WTC11 (cell line): Measurements from ENCODE around the gene NCOA1. TPM values are rescaled to one million over a fixed set of nuclear protein-coding genes. Genes with fewer than 3 reads are reported as not detected.

ENCODE experiments used
- ATAC-seq: fragments of 200-7000 bp; cut with Tn5 transposase; 2 replicates; pipeline ENCODE4 v1.10.0; 2021; ENCODE audit warnings: mild to moderate bottlenecking, moderate library complexity
- CTCF ChIA-PET: fragments of 300-600 bp; sonication (Branson Sonifier 250); formaldehyde crosslinking; loops from one replicate; lab custom pipeline; 2021; ENCODE audit warnings: antibody characterized with exemption; lab: Charles Lee
- POLR2A ChIA-PET: fragments of 350-600 bp; sonication (Branson Sonifier 250); formaldehyde crosslinking; loops from one replicate; lab custom pipeline; 2021; ENCODE audit warnings: antibody characterized with exemption; lab: Charles Lee
- DNase-seq: peaks from one replicate; pipeline ENCODE4 v3.0.0; 2021; ENCODE audit warnings: low spot score
- H3K27ac Mint-ChIP-seq: 2 replicates; pipeline ENCODE4 v1.8.0; 2021; ENCODE audit warnings: mixed read lengths
- H3K27me3 Mint-ChIP-seq: 2 replicates; pipeline ENCODE4 v1.8.0; 2021; ENCODE audit warnings: low read depth, mild to moderate bottlenecking, moderate library complexity, mixed read lengths
- H3K36me3 Mint-ChIP-seq: 2 replicates; pipeline ENCODE4 v1.8.0; 2021; ENCODE audit warnings: mixed read lengths
- H3K4me1 Mint-ChIP-seq: 2 replicates; pipeline ENCODE4 v1.8.0; 2022; ENCODE audit warnings: mixed read lengths
- H3K4me3 Mint-ChIP-seq: 2 replicates; pipeline ENCODE4 v1.8.0; 2021; ENCODE audit warnings: mild to moderate bottlenecking, moderate library complexity, mixed read lengths
- H3K9me3 Mint-ChIP-seq: 2 replicates; pipeline ENCODE4 v1.8.0; 2021; ENCODE audit warnings: mixed read lengths
- EMX1 ChIP-seq: fragments of 250-450 bp; sonication (Bioruptor Pico); IDR thresholded peaks from 2 replicates; pipeline ENCODE4 v1.8.0; 2021; ENCODE audit warnings: mild to moderate bottlenecking
- ETV6 ChIP-seq: sonication (generic); formaldehyde crosslinking; IDR thresholded peaks from 2 replicates; pipeline ENCODE4 v1.8.1; 2022; ENCODE audit warnings: mild to moderate bottlenecking, missing genetic modification reagents
- FOXK1 ChIP-seq: sonication (generic); formaldehyde crosslinking; IDR thresholded peaks from 2 replicates; pipeline ENCODE4 v1.8.0; 2022; ENCODE audit warnings: mild to moderate bottlenecking, moderate library complexity, missing genetic modification reagents
- MYBL2 ChIP-seq: sonication (generic); formaldehyde crosslinking; IDR thresholded peaks from 2 replicates; pipeline ENCODE4 v1.8.1; 2023; ENCODE audit warnings: mild to moderate bottlenecking, moderate library complexity, missing genetic modification reagents
- RELA ChIP-seq: sonication (generic); formaldehyde crosslinking; IDR thresholded peaks from 2 replicates; pipeline ENCODE4 v1.8.1; 2022; ENCODE audit warnings: missing genetic modification reagents, mild to moderate bottlenecking, borderline replicate concordance
- SMAD4 ChIP-seq: sonication (generic); formaldehyde crosslinking; IDR thresholded peaks from 2 replicates; pipeline ENCODE4 v1.8.0; 2022; ENCODE audit warnings: mild to moderate bottlenecking, missing genetic modification reagents
- SOX15 ChIP-seq: fragments of 250-450 bp; sonication (Bioruptor Pico); IDR thresholded peaks from 2 replicates; pipeline ENCODE4 v1.9.0; 2021; ENCODE audit warnings: mild to moderate bottlenecking
- ZNF219 ChIP-seq: sonication (generic); formaldehyde crosslinking; IDR thresholded peaks from 2 replicates; pipeline ENCODE4 v1.8.0; 2023; ENCODE audit warnings: missing genetic modification reagents, mild to moderate bottlenecking, borderline replicate concordance
- ZNF423 ChIP-seq: fragments of 250-450 bp; sonication (Bioruptor Pico); IDR thresholded peaks from 2 replicates; pipeline ENCODE4 v2.1.2; 2022; ENCODE audit warnings: mild to moderate bottlenecking, moderate library complexity
- total RNA-seq: library from RNA; stranded (reverse); gene quantifications from 3 replicates; pipeline ENCODE4 v1.2.3, GENCODE V29; 2021
- TF ChIP-seq, protein P1 (sequence below): fragments of 250-450 bp; sonication (Bioruptor Pico); IDR thresholded peaks from 2 replicates; pipeline ENCODE4 v2.1.2; 2022; ENCODE audit warnings: mild to moderate bottlenecking, moderate library complexity
- TF ChIP-seq, protein P2 (sequence below): sonication (generic); formaldehyde crosslinking; IDR thresholded peaks from 2 replicates; pipeline ENCODE4 v1.8.1; 2023; ENCODE audit warnings: mild to moderate bottlenecking, missing genetic modification reagents, moderate library complexity
- TF ChIP-seq, protein P3 (sequence below): sonication (generic); formaldehyde crosslinking; IDR thresholded peaks from 2 replicates; pipeline ENCODE4 v1.8.0; 2023; ENCODE audit warnings: mild to moderate bottlenecking, missing genetic modification reagents
- TF ChIP-seq, protein P4 (sequence below): fragments of 250-450 bp; sonication (Bioruptor Pico); IDR thresholded peaks from 2 replicates; pipeline ENCODE4 v1.9.0; 2021; ENCODE audit warnings: mild to moderate bottlenecking, borderline replicate concordance

NCOA1 gene
- total RNA-seq, 1 experiment from 2014 or later: 16.9 TPM

DNA sequence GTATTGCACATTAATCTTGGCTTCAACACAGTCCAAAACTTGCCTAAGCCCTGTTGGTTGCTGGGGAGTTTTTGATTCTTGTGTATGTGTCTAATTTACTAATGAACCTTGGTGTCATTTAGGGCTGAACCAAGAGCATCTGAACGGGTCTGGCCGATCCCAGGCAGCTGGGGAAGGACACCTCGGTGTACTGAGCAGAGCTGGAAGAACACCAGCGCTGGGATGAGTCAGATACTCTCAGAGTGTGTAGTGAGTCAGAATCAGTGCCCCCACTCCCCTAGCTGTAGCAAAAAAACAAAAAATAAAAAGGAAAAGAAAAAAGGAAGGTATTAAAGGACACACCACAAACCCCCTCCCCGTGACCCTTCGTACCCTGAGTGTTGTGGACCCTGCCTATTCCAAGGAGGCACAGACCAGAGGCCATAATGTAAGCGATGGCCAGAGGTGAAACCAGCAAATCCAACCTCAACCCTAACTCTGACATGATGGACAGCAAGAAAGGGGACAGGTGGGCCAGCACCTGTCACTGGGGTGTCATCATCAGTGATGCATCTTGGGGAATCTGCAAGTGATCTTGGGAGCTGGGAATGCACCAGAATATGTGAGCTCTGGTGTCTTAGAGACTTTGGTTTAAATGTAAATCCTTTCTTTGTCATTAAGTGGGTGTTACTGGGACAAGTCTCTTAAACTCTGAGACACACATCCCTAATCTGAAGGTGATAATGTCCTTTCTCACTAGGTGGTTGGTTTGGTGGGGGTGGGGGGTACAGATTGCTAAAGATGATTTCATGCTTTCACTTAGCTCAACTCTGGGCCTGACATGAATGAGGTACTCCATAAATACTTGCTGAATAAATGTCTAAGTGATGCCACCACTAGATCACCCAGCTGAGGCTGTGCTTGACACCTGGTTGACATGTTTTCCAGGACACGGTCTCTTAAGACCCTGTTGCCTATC, 34.2 kb upstream of the NCOA1 start:
- no peaks in the 10 kb centered on the region for H3K36me3 Mint-ChIP-seq
- POLR2A ChIA-PET: no interaction called here
- no peaks in the 10 kb centered on the region for H3K9me3 Mint-ChIP-seq
- no peak overlapping the region for H3K4me3 Mint-ChIP-seq
- no peak overlapping the region for H3K27ac Mint-ChIP-seq
- peaks cover 10% of the 10 kb centered on the region for H3K4me1 Mint-ChIP-seq
- ATAC-seq (no peak), DNase-seq (no peak)
- TF ChIP-seq ZNF219 (CRISPR knock-in tag) (no peak), MYBL2 (CRISPR knock-in tag) (no peak)
- TF ChIP-seq, protein P1, sequence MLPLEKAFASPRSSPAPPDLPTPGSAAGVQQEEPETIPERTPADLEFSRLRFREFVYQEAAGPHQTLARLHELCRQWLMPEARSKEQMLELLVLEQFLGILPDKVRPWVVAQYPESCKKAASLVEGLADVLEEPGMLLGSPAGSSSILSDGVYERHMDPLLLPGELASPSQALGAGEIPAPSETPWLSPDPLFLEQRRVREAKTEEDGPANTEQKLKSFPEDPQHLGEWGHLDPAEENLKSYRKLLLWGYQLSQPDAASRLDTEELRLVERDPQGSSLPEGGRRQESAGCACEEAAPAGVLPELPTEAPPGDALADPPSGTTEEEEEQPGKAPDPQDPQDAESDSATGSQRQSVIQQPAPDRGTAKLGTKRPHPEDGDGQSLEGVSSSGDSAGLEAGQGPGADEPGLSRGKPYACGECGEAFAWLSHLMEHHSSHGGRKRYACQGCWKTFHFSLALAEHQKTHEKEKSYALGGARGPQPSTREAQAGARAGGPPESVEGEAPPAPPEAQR (CRISPR knock-in tag): no peak
- TF ChIP-seq, protein P2, sequence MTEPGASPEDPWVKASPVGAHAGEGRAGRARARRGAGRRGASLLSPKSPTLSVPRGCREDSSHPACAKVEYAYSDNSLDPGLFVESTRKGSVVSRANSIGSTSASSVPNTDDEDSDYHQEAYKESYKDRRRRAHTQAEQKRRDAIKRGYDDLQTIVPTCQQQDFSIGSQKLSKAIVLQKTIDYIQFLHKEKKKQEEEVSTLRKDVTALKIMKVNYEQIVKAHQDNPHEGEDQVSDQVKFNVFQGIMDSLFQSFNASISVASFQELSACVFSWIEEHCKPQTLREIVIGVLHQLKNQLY (CRISPR knock-in tag): no peak
- CTCF ChIA-PET: interaction anchor here (0.9 kb wide), 1 partner anchor 38 kb away, joined by 3 read pairs; no protein-coding TSS in a partner anchor
- H3K27me3 Mint-ChIP-seq: peaks cover 5% of the 10 kb centered on the region; the same call in 1 of the 2 replicates

DNA sequence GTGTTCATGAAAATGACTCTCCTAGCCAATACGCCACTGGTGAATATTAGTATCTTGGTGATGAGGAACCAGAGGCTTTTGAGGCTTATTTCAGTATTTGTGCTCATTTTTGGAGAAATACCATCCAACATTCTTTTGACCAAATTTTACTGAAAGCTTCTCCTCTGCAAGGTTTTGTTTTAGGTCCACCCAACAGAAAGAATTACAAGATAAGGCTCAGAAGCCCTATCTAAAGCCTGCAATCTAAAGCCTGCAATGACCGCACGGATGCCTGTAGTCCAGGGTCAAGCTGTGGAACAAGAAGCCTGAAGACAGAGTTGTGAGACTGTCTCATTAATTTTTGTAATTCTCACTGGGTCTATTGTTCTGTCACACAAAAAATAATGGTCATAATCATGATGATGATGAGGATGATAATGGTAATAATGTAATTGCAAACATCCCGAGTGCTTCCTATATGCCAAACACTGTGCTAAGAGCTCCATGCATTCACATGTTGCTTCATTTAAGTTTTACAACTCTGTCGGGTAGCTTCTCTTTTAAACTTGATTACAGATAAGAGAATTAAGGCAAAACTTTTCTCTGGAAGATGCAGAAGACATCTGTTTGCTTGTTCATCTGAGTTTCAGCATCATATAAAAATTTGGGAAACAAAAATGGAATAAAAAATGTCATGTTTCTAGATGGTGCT, 33.2 kb upstream of the NCOA1 start:
- TF ChIP-seq, protein P3, sequence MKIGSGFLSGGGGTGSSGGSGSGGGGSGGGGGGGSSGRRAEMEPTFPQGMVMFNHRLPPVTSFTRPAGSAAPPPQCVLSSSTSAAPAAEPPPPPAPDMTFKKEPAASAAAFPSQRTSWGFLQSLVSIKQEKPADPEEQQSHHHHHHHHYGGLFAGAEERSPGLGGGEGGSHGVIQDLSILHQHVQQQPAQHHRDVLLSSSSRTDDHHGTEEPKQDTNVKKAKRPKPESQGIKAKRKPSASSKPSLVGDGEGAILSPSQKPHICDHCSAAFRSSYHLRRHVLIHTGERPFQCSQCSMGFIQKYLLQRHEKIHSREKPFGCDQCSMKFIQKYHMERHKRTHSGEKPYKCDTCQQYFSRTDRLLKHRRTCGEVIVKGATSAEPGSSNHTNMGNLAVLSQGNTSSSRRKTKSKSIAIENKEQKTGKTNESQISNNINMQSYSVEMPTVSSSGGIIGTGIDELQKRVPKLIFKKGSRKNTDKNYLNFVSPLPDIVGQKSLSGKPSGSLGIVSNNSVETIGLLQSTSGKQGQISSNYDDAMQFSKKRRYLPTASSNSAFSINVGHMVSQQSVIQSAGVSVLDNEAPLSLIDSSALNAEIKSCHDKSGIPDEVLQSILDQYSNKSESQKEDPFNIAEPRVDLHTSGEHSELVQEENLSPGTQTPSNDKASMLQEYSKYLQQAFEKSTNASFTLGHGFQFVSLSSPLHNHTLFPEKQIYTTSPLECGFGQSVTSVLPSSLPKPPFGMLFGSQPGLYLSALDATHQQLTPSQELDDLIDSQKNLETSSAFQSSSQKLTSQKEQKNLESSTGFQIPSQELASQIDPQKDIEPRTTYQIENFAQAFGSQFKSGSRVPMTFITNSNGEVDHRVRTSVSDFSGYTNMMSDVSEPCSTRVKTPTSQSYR (CRISPR knock-in tag): no peak
- TF ChIP-seq ZNF423 (CRISPR knock-in tag) (no peak), RELA (no peak), SOX15 (CRISPR knock-in tag) (no peak)
- TF ChIP-seq, all 79 proteins: peak for 0
- ATAC-seq (no peak), DNase-seq (no peak)
- ChIA-PET POLR2A (no interaction called here), CTCF (interaction anchor here (0.9 kb wide), 1 partner anchor 39 kb away, joined by 3 read pairs; no protein-coding TSS in a partner anchor)
- H3K4me3 Mint-ChIP-seq: no peak overlapping the region
- H3K27me3 Mint-ChIP-seq: peaks cover 5% of the 10 kb centered on the region
- peaks cover 13% of the 10 kb centered on the region for H3K4me1 Mint-ChIP-seq
- H3K9me3 Mint-ChIP-seq: no peaks in the 10 kb centered on the region
- H3K27ac Mint-ChIP-seq: no peak overlapping the region
- no peaks in the 10 kb centered on the region for H3K36me3 Mint-ChIP-seq

DNA sequence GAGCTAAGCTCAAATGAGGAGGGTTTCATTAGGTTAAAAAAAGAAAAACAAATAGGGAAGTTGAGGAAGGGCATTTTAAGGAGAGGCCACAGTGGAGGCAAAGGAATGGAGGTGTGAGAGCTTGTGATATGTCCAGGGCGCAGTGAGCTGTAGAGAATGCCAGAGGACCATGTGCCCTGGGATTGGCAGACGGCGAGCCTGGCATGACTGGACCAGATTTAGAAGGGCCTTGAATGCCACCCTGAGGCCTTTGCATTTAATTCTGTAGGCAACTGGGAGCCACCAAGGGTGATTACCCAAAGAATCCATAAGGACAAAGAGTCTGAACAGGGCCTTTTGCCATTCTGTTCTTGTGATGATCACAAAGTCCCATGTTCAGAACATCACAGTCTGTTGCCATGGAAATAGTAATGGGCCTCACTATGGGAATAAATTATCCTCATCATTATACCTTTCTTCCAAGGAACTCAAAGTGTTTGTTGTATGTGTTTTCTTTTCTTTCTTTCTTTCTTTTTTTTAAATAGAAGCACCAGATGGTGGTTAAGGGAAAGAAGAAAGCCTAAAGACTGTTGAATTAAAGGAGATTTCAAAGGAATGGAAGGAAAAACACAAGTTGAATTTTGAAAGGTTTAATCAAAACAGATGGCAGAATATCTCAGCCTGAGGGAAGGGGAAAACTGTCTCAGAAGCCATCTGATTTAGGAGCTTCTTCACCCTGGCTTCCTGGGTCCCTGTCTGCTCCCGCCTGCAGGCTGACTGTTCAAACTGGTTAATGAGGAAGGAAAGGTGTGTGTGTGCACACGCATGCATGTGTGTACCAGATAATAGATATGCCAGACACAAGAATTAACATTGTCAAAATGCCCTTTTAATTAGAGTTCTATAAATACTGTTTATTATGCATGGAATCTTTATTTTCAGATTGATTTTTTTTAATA, 31.6 kb upstream of the NCOA1 start:
- ChIA-PET POLR2A (no interaction called here), CTCF (interaction anchor here (0.6 to 0.7 kb wide), 3 partner anchors 179 to 671 kb away, joined by 4 read pairs; no protein-coding TSS in a partner anchor)
- H3K36me3 Mint-ChIP-seq: no peaks in the 10 kb centered on the region
- H3K4me3 Mint-ChIP-seq: no peak overlapping the region
- peaks cover 5% of the 10 kb centered on the region for H3K27me3 Mint-ChIP-seq
- TF ChIP-seq SMAD4 (no peak), EMX1 (CRISPR knock-in tag) (no peak), ETV6 (CRISPR knock-in tag) (no peak), FOXK1 (no peak)
- TF ChIP-seq, protein P4, sequence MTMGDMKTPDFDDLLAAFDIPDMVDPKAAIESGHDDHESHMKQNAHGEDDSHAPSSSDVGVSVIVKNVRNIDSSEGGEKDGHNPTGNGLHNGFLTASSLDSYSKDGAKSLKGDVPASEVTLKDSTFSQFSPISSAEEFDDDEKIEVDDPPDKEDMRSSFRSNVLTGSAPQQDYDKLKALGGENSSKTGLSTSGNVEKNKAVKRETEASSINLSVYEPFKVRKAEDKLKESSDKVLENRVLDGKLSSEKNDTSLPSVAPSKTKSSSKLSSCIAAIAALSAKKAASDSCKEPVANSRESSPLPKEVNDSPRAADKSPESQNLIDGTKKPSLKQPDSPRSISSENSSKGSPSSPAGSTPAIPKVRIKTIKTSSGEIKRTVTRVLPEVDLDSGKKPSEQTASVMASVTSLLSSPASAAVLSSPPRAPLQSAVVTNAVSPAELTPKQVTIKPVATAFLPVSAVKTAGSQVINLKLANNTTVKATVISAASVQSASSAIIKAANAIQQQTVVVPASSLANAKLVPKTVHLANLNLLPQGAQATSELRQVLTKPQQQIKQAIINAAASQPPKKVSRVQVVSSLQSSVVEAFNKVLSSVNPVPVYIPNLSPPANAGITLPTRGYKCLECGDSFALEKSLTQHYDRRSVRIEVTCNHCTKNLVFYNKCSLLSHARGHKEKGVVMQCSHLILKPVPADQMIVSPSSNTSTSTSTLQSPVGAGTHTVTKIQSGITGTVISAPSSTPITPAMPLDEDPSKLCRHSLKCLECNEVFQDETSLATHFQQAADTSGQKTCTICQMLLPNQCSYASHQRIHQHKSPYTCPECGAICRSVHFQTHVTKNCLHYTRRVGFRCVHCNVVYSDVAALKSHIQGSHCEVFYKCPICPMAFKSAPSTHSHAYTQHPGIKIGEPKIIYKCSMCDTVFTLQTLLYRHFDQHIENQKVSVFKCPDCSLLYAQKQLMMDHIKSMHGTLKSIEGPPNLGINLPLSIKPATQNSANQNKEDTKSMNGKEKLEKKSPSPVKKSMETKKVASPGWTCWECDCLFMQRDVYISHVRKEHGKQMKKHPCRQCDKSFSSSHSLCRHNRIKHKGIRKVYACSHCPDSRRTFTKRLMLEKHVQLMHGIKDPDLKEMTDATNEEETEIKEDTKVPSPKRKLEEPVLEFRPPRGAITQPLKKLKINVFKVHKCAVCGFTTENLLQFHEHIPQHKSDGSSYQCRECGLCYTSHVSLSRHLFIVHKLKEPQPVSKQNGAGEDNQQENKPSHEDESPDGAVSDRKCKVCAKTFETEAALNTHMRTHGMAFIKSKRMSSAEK (CRISPR knock-in tag): no peak
- TF ChIP-seq, protein P2 (CRISPR knock-in tag): no peak
- peaks cover 9% of the 10 kb centered on the region for H3K4me1 Mint-ChIP-seq
- ATAC-seq (no peak), DNase-seq (no peak)
- no peak overlapping the region for H3K27ac Mint-ChIP-seq
- no peaks in the 10 kb centered on the region for H3K9me3 Mint-ChIP-seq
